Peyer's patch (tissue), 4 donors: ENCODE data around the gene EIF3A.

Experiments
- CTCF ChIP-seq, 6 experiments: fragments of 450-650 bp in 4 of 6; fragments of 200-600 bp in 2 of 6; sonication (generic) in 1 of 6; IDR thresholded peaks; one replicate each; pipeline ENCODE4 v1.5.1; 2017 to 2019; ENCODE audit warnings: antibody characterized with exemption in 6 of 6, mild to moderate bottlenecking in 3 of 6, moderate library complexity in 1 of 6
- POLR2A ChIP-seq, 2 donors: fragments of 450-650 bp; IDR thresholded peaks; one replicate each; pipeline ENCODE4 v1.5.1; 2017; ENCODE audit warnings: antibody characterized with exemption in 2 of 2, mild to moderate bottlenecking in 2 of 2, moderate library complexity in 2 of 2

- TF ChIP-seq CTCF (IDR thresholded peaks at IDR 0.05) (peak in 2 of 6 experiments; percentile 14 to 23), POLR2A (IDR thresholded peaks at IDR 0.05) (no peak)
Measured at GRCh38 chr10:119090026-119090795, 9.6 kb upstream of the EIF3A start.
